GM10266 (cell line): ENCODE measurements around the gene AP3S2.

Experiments
- DNase-seq: peaks from one replicate; pipeline ENCODE4 v3.0.0; 2012; ENCODE audit errors: extremely low spot score
- CTCF ChIP-seq: IDR thresholded peaks from 2 replicates; pipeline ENCODE4 v1.5.1; 2012; ENCODE audit warnings: mild to moderate bottlenecking, low read depth; ENCODE audit not compliant: control insufficient read depth, insufficient read depth; ENCODE audit errors: missing control alignments

The AP3S2 gene

GRCh38 chr15:89802231-89802928, 91.4 kb downstream of the AP3S2 start:
- no peak for TF ChIP-seq CTCF
- DNase-seq = no peak

- TF ChIP-seq CTCF = no peak
- no peak for DNase-seq
These were observed 92.2 kb downstream of the AP3S2 start for GRCh38 chr15:89801471-89802195.

DNA sequence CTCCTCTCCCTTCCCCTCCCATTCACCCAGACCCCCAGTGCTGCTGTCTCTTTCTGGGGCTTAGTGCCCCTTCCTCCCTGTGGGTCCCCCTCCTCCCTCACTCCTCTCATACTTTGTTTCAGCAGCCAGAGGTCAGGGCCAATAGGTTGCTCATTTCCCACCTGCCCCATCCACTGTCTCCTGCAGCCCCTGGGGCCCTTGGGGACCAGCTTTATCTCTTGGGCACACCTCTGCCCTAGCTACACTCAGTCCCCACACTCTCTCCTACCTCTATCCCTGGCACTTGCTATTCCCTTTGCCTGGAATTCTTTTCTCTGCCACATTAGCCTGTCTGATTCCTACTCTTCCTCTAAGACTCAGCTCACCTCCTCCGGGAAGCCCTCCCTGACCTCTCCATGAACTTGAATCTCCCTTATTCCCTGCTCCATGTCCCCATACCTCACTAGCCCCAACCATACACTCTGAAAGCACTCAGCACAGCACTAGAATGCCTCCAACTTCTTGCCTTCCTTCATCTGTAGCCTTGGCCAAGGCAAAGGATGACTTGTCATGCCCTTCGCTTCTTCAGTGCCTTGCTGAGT, 93.8 kb downstream of the AP3S2 start:
- no peak for DNase-seq
- no peak for TF ChIP-seq CTCF

- DNase-seq = no peak
- no peak for TF ChIP-seq CTCF
These were observed 94.5 kb downstream of the AP3S2 start for GRCh38 chr15:89799011-89799911.

- no peak for TF ChIP-seq CTCF
- DNase-seq = no peak
These were observed 96.1 kb downstream of the AP3S2 start for GRCh38 chr15:89797678-89798201.

DNA sequence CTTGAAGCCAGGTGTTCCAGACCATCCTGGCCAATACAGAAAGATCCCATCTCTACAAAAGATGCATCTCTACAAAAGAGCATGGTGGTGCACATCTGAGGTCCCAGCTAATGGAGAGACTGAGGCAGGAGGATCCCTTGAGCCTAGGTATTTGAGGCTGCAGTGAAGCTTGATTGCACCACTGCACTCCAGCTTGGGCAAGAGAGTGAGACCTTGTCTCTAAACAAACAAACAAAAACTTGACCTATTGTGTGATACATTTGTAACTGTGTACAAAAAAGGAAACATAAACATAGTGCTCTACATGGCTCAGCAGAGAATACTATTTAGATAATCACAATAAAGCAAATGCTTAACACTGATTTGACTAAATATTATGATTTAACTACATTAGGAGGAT, 97.8 kb downstream of the AP3S2 start:
- TF ChIP-seq CTCF = no peak
- no peak for DNase-seq
